Heart left ventricle (tissue), 16 donors: ENCODE measurements around the gene SHROOM3. TPM values are rescaled to one million over a fixed set of nuclear protein-coding genes. Genes with fewer than 3 reads are reported as not detected.
A peak's percentile ranks its signal among the peaks of the same experiment; 100 is the strongest.

Source experiments
- ATAC-seq, 4 donors: fragments of 200-7000 bp; cut with Tn5 transposase; one replicate each; pipeline ENCODE4 v1.9.1; 2020 to 2022; ENCODE audit warnings: moderate library complexity in 4 of 4, mild to moderate bottlenecking in 3 of 4, moderate number of reproducible peaks in 1 of 4
- DNase-seq, 5 donors: peaks; one replicate each; pipeline ENCODE4 v3.0.0-alpha.2; 2020
- H3K27ac ChIP-seq, 12 donors: fragments of 200-600 bp; sonication (generic) in 4 of 12; one replicate each; pipeline versions ENCODE4 v1.5.0 to v1.8.0; 2016 to 2022; ENCODE audit warnings: mild to moderate bottlenecking in 2 of 12
- H3K27me3 ChIP-seq, 9 donors: fragments of 200-600 bp; sonication (generic) in 2 of 9; one replicate each; pipeline versions ENCODE4 v1.5.1 to v1.8.0; 2016 to 2022; ENCODE audit warnings: mild to moderate bottlenecking in 3 of 9
- H3K36me3 ChIP-seq, 9 donors: fragments of 200-600 bp; sonication (generic) in 2 of 9; one replicate each; pipeline versions ENCODE4 v1.5.0 to v1.8.0; 2018 to 2022; ENCODE audit warnings: mild to moderate bottlenecking in 2 of 9
- H3K4me1 ChIP-seq, 12 donors: fragments of 200-600 bp; sonication (generic) in 4 of 12; one replicate each; pipeline versions ENCODE4 v1.5.0 to v1.8.0; 2016 to 2022; ENCODE audit warnings: mild to moderate bottlenecking in 3 of 12
- H3K4me3 ChIP-seq, 12 donors: fragments of 200-600 bp; sonication (generic) in 4 of 12; one replicate each; pipeline versions ENCODE4 v1.5.0 to v1.8.0; 2017 to 2022; ENCODE audit warnings: mild to moderate bottlenecking in 9 of 12, moderate library complexity in 4 of 12
- H3K9me3 ChIP-seq, 12 donors: fragments of 200-600 bp; sonication (generic) in 4 of 12; one replicate each; pipeline versions ENCODE4 v1.5.0 to v1.8.0; 2016 to 2022; ENCODE audit warnings: mild to moderate bottlenecking in 1 of 12
- POLR2A ChIP-seq, 2 donors: fragments of 450-650 bp; IDR thresholded peaks; one replicate each; pipeline ENCODE4 v1.6.1; 2017; ENCODE audit warnings: antibody characterized with exemption in 2 of 2, mild to moderate bottlenecking in 2 of 2, moderate library complexity in 2 of 2
- WGBS, 4 donors: extraction: QIAGEN DNeasy Blood & Tissue Kit in 2 of 4; methylation state at CpG; one replicate each; pipeline versions ENCODE4 v1.1.5 to v1.1.7; 2013 to 2018; 5-methylcytosine and 5-hydroxymethylcytosine counted together
- intact Hi-C, 10 donors: fragments of 100-400 bp; cut with DNase I; formaldehyde crosslinking; loops; one replicate each; pipeline versions ENCODE4 v1.11.1 to v1.14.2; 2022
- polyA plus RNA-seq, 2 donors: library from polyadenylated mRNA; stranded (reverse); fragments of 200-250 nt; gene quantifications; one replicate each; pipeline ENCODE4 v1.2.3, GENCODE V29; 2013
- total RNA-seq, 9 donors: library from RNA; depleted of rRNA in 2 of 9; stranded (reverse); fragments of >200 nt in 2 of 9; fragmentation: NEBNext Ultra II Directional in 3 of 9; extraction: Animal tissue kit (Norgen Biotek cat#: 25700) in 3 of 9; gene quantifications; one replicate each; pipeline versions ENCODE4 v1.1.0 to v1.2.4, GENCODE V29; 2016 to 2023
- TF ChIP-seq, protein P1 (sequence below), 12 donors: fragments of 200-600 bp; sonication (generic) in 4 of 12; IDR thresholded peaks; one replicate each; pipeline versions ENCODE4 v1.5.0 to v1.8.0; 2018 to 2022; ENCODE audit warnings: antibody characterized with exemption in 12 of 12, mild to moderate bottlenecking in 5 of 12
- donor health status: ischemic (EF 13 %, LVEDD 7.1; RV severe dilation, severe dysfunction).
- donor health status: healthy with polysubstance abuse.
- donor health status: DM: no; HTN: yes; CAD: no.
- donor health status: DM: no; HTN: no; CAD: no.
- donor health status: ischemic (EF 25% LVEDD 6.9; RV normal size, moderate dysfunction).
- donor health status: ischemic (EF 25% LVEDD 5.7; RV mildly dilated, moderate dysfunction).
- donor health status: healthy.
- donor health status: DM: yes; HTN: yes; CAD: no.
- donor health status: ischemic (EF 35%, LVEDD 5.7; RV mildly dilated, moderate dysfunction).
- donor health status: nonischemic (EF 11% LVEDD 7.7; RV severe dilation, severe dysfunction).
- donor health status: DM: yes; HTN: yes; CAD: no.
- donor health status: PGD.
- donor health status: ischemic (EF 29% LVEDD 5.4; RV normal size, mild dysfunction).
- donor health status: nonischemic (EF 23%, LVEDD 6.1; RV moderate dilation, normal function).

The SHROOM3 gene
- total and polyA plus RNA-seq, 11 donors = 4.6 to 38.5 (median 20.3) TPM

DNA sequence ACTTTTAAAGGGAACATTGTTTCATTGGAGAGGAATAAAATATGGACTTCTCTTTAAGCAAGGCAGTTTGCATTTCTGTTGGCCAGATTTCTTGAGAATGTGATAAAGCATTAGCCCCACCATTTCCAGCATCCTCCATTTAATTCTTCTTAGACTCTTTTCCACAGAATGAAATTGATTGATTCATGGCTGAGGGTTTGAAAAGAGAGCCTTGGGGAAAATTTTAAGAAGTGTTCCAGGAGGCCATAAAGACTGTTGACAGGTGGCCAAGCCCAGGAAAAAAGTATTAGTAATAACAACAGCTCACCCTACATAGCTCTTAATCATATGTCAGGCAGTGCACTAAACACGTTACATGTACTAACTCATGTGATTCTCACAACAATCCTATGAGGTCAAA lies 53.4 kb downstream of the SHROOM3 start:
- Histone ChIP-seq H3K27ac (no peak overlapping the region), H3K9me3 (peaks cover 0 to 2% (median 0%) of the 10 kb centered on the region in 12 donors), H3K4me1 (peaks cover 0 to 7% (median 0%) of the 10 kb centered on the region in 12 donors), H3K36me3 (no peaks in the 10 kb centered on the region), H3K4me3 (no peak overlapping the region), H3K27me3 (no peaks in the 10 kb centered on the region)
- no peak for TF ChIP-seq POLR2A (IDR thresholded peaks at IDR 0.05)
- TF ChIP-seq, protein P1, sequence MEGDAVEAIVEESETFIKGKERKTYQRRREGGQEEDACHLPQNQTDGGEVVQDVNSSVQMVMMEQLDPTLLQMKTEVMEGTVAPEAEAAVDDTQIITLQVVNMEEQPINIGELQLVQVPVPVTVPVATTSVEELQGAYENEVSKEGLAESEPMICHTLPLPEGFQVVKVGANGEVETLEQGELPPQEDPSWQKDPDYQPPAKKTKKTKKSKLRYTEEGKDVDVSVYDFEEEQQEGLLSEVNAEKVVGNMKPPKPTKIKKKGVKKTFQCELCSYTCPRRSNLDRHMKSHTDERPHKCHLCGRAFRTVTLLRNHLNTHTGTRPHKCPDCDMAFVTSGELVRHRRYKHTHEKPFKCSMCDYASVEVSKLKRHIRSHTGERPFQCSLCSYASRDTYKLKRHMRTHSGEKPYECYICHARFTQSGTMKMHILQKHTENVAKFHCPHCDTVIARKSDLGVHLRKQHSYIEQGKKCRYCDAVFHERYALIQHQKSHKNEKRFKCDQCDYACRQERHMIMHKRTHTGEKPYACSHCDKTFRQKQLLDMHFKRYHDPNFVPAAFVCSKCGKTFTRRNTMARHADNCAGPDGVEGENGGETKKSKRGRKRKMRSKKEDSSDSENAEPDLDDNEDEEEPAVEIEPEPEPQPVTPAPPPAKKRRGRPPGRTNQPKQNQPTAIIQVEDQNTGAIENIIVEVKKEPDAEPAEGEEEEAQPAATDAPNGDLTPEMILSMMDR (IDR thresholded peaks at IDR 0.05) = no peak
- no peak for ATAC-seq
- intact Hi-C loops = no loop called here
- no peak for DNase-seq
- 68 to 95% (median 87%) methylated on average over 1 of the region's 1 CpG for WGBS, 4 donors

DNA sequence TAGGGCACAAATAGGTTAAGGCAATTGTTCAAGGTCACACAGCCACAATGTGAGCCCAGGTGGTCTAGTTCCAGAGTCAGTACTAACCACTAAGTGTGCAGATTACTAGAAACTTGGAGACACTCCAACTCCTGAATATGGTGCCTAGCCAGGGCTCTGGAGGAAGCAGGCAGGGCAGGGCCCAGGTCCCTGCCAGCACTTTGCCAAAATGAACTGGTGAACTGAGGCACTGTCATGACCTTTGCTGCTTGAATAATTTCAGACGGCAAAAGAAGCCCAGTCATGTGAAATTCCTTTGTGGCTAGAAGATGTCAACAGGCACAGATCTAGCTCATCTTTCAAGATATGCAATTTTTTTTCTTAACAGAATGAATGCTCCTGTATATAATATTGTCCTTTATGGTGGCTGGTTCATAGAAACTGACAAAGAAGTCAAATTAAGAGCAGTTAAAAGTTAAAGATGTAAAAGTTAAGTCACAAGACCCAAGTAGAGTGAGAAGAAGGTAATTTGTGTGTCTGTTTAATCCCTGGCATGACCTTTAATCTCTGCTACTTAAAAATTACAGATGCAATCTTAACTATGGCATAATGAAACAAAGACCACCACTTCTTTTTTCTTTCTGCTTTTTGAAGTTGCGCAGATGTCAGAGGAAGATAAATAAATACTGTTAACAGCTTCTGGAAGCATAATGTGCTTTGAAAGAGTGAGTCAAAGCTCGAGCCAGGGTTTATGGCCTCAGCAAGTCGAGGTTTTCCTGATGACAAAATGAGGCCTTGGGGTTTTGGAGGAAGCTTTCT lies 54.1 kb downstream of the SHROOM3 start:
- TF ChIP-seq POLR2A (IDR thresholded peaks at IDR 0.05) = no peak
- TF ChIP-seq, protein P1 (IDR thresholded peaks at IDR 0.05) = no peak
- no peaks in the 10 kb centered on the region for H3K9me3 ChIP-seq
- peaks cover 0 to 7% (median 0%) of the 10 kb centered on the region in 12 donors for H3K4me1 ChIP-seq
- intact Hi-C loops = no loop called here
- peak in 2 of 4 donors; percentile 41 to 61 for ATAC-seq
- H3K27me3 ChIP-seq = no peaks in the 10 kb centered on the region
- no peak for DNase-seq
- WGBS, 4 donors = 59 to 67% (median 62%) methylated on average over 4 of the region's 4 CpGs
- H3K4me3 ChIP-seq = no peak overlapping the region
- no peak overlapping the region for H3K27ac ChIP-seq
- H3K36me3 ChIP-seq = no peaks in the 10 kb centered on the region

DNA sequence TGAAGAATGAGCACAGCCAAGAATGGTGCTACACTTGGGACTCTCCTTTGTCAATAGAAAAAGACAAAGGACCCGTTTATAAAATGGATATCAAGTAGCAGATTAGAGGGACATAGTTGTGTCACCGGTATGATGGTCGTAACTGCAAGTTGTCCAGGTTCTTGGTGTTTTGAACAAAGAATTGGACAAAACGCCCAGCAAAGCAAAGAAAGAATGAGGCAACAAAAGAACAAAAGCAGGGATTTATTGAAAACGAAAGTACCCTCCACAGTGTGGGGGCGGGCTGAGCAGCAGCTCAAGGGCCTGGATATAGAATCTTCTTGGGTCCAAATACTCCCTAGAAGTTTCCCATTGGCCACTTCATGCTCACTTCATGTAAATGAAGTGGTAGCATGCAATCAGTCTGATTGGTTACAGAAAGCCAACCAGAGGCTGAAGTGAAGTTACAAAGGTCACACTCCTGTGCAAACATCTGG lies 54.7 kb downstream of the SHROOM3 start:
- H3K4me1 ChIP-seq = peaks cover 0 to 7% (median 0%) of the 10 kb centered on the region in 12 donors
- no peaks in the 10 kb centered on the region for H3K36me3 ChIP-seq
- intact Hi-C loops = loop anchor here in 1 of 10 donors (10.0 kb wide), 1 partner anchor 315 kb away; no protein-coding TSS in a partner anchor
- ATAC-seq = no peak
- no peak for DNase-seq
- H3K27ac ChIP-seq = no peak overlapping the region
- no peak for TF ChIP-seq POLR2A (IDR thresholded peaks at IDR 0.05)
- TF ChIP-seq, protein P1 (IDR thresholded peaks at IDR 0.05) = no peak
- H3K9me3 ChIP-seq = no peaks in the 10 kb centered on the region
- 72 to 80% (median 78%) methylated on average over 6 of the region's 6 CpGs for WGBS, 4 donors
- H3K4me3 ChIP-seq = no peak overlapping the region
- no peaks in the 10 kb centered on the region for H3K27me3 ChIP-seq

DNA sequence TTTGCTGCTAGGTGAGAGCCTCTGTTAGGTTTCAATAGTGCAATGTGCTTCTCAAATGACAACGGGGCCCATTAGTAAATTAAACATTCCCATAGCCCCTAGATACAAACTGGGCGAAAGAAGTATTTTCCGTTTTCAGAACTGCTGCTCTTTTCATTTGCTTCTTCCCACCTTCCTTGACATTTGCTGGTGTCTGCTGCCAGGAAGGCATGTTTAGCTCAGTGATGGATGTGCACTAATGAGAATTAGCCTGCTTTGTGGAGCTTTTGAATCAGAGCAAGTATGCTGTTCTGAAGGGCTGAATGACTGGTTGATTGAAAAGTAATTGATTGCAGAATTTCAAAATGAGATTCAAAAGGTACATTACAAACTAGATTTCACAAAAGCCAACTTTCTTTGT lies 57.0 kb downstream of the SHROOM3 start:
- no peak for DNase-seq

More for the DNA sequence above, 57.0 kb downstream of the SHROOM3 start:
- ATAC-seq = no peak
- peaks cover 0 to 2% (median 0%) of the 10 kb centered on the region in 12 donors for H3K4me1 ChIP-seq
- H3K4me3 ChIP-seq = no peak overlapping the region
- H3K27me3 ChIP-seq = no peaks in the 10 kb centered on the region
- TF ChIP-seq POLR2A (IDR thresholded peaks at IDR 0.05) = no peak
- TF ChIP-seq, protein P1 (IDR thresholded peaks at IDR 0.05) = no peak
- H3K9me3 ChIP-seq = no peaks in the 10 kb centered on the region
- 85 to 96% (median 88%) methylated on average over 3 of the region's 3 CpGs for WGBS, 4 donors
- H3K36me3 ChIP-seq = no peaks in the 10 kb centered on the region
- intact Hi-C loops = loop anchor here in 1 of 10 donors (10.0 kb wide), 1 partner anchor 317 kb away; no protein-coding TSS in a partner anchor
- no peak overlapping the region for H3K27ac ChIP-seq
